ENCODE results near the gene TRANK1. TPM values are rescaled to one million over a fixed set of nuclear protein-coding genes. Genes with fewer than 3 reads are reported as not detected.

TRANK1 gene
- total and polyA plus RNA-seq, 2 of the 8 experiments (the other 6 are each of a cell fraction or from before 2014, with no cell fraction given), result 2.9 to 8.8 TPM

DNA sequence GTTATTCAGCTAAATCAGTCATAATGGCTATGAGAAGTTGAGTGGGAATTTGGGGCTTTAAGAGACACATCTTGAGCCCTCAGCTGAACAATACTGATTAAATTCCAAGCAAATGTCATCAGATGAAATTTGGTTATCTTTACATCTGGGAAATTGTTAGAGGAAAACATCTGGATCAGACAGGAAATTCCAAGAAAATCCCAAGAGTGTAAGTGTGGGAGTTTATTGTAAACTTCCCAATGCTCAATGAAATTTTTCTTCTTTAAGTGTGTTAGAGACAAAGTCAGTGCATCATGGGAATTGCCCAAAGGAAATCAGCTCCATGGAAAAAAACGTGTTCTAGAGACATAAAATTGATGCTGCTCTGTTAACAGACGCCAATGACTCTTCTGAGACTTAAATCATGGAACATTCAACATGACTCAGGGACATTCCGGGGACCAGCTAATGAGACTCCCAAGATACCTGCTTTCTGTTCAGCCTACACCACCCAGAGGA is 160.7 kb downstream of the TRANK1 start (continued):
- TF ChIP-seq USF2 (IDR thresholded peaks at IDR 0.05; ENCODE audit: low read length), result no peak
- TF ChIP-seq, protein P1, sequence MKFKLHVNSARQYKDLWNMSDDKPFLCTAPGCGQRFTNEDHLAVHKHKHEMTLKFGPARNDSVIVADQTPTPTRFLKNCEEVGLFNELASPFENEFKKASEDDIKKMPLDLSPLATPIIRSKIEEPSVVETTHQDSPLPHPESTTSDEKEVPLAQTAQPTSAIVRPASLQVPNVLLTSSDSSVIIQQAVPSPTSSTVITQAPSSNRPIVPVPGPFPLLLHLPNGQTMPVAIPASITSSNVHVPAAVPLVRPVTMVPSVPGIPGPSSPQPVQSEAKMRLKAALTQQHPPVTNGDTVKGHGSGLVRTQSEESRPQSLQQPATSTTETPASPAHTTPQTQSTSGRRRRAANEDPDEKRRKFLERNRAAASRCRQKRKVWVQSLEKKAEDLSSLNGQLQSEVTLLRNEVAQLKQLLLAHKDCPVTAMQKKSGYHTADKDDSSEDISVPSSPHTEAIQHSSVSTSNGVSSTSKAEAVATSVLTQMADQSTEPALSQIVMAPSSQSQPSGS (IDR thresholded peaks at IDR 0.05; ENCODE audit: low read length), result no peak
- no peak for TF ChIP-seq CTCF (IDR thresholded peaks at IDR 0.05; ENCODE audit: control extremely low read depth in 1 of 3, insufficient read depth in 1 of 3, low read depth in 1 of 3, low read length in 3 of 3)
- TF ChIP-seq SRF (IDR thresholded peaks at IDR 0.05; ENCODE audit: low read depth, low read length), result no peak
- no peak for TF ChIP-seq POLR2AphosphoS5 (IDR thresholded peaks at IDR 0.05; ENCODE audit: low read depth, low read length)

Measured in H1 (cell line).